GM23248 (cell line): ENCODE data around the gene SERPINE3. TPM values are rescaled to one million over a fixed set of nuclear protein-coding genes. Genes with fewer than 3 reads are reported as not detected.

Source experiments
- DNase-seq: peaks from one replicate; pipeline ENCODE4 v3.0.0-alpha.2; 2015
- H2AFZ ChIP-seq: fragments of 200-600 bp; sonication (generic); 2 replicates; pipeline ENCODE4 v1.6.1; 2016; ENCODE audit warnings: antibody characterized with exemption
- H3F3A ChIP-seq: fragments of 200-600 bp; sonication (generic); 2 replicates; pipeline ENCODE4 v1.6.1; 2016; ENCODE audit warnings: mild to moderate bottlenecking, antibody characterized with exemption, mixed run types; ENCODE audit not compliant: insufficient read depth
- H3K27ac ChIP-seq: fragments of 200-600 bp; sonication (generic); 2 replicates; pipeline ENCODE4 v1.5.1; 2016; ENCODE audit warnings: mild to moderate bottlenecking
- H3K27me3 ChIP-seq: fragments of 200-600 bp; sonication (generic); replicated peaks from 2 replicates; pipeline ENCODE4 v1.6.1; 2016; ENCODE audit warnings: mild to moderate bottlenecking; ENCODE audit not compliant: insufficient read depth
- H3K36me3 ChIP-seq: fragments of 200-600 bp; sonication (generic); 2 replicates; pipeline ENCODE4 v1.6.1; 2016; ENCODE audit warnings: low read depth, mild to moderate bottlenecking
- H3K4me1 ChIP-seq: fragments of 200-600 bp; sonication (generic); 2 replicates; pipeline ENCODE4 v1.6.1; 2016; ENCODE audit warnings: mild to moderate bottlenecking; ENCODE audit not compliant: insufficient read depth
- H3K4me2 ChIP-seq: fragments of 200-600 bp; sonication (generic); one replicate; pipeline ENCODE4 v1.6.1; 2016; ENCODE audit warnings: mild to moderate bottlenecking; ENCODE audit not compliant: unreplicated experiment
- H3K4me3 ChIP-seq: fragments of 200-600 bp; sonication (generic); 2 replicates; pipeline ENCODE4 v1.5.1; 2016; ENCODE audit warnings: mild to moderate bottlenecking
- H3K79me2 ChIP-seq: fragments of 200-600 bp; sonication (generic); 2 replicates; pipeline ENCODE4 v1.6.1; 2016; ENCODE audit warnings: mild to moderate bottlenecking; ENCODE audit not compliant: insufficient read depth
- H3K9ac ChIP-seq: fragments of 200-600 bp; sonication (generic); 2 replicates; pipeline ENCODE4 v1.6.1; 2016; ENCODE audit warnings: mild to moderate bottlenecking
- H3K9me2 ChIP-seq: fragments of 200-600 bp; sonication (generic); 2 replicates; pipeline ENCODE4 v1.6.1; 2016; ENCODE audit warnings: mixed run types, mild to moderate bottlenecking, moderate library complexity; ENCODE audit not compliant: insufficient read depth
- H3K9me3 ChIP-seq: fragments of 200-600 bp; sonication (generic); one replicate; pipeline ENCODE4 v1.6.1; 2017; ENCODE audit warnings: low read depth
- H4K20me1 ChIP-seq: fragments of 200-600 bp; sonication (generic); 2 replicates; pipeline ENCODE4 v1.6.0; 2016; ENCODE audit not compliant: insufficient read depth
- EZH2 ChIP-seq: fragments of 200-600 bp; sonication (generic); IDR thresholded peaks from 2 replicates; pipeline ENCODE4 v1.6.1; 2018; ENCODE audit warnings: antibody characterized with exemption, mild to moderate bottlenecking; ENCODE audit not compliant: insufficient read depth, poor library complexity, severe bottlenecking
- EZH2phosphoT487 ChIP-seq: fragments of 200-600 bp; sonication (generic); IDR thresholded peaks from 2 replicates; pipeline ENCODE4 v1.6.1; 2018; ENCODE audit warnings: antibody characterized with exemption, moderate library complexity, mild to moderate bottlenecking, low read depth; ENCODE audit not compliant: insufficient read depth
- WGBS, 2 experiments: methylation state at CpG; one replicate each; pipeline ENCODE4 v1.1.6; 2015 to 2017; ENCODE audit warnings: low lambda C conversion rate in 2 of 2, low coverage in 1 of 2; ENCODE audit errors: missing lambda C conversion rate in 2 of 2; 5-methylcytosine and 5-hydroxymethylcytosine counted together
- in situ Hi-C: fragments of 300-500 bp; cut with MboI; formaldehyde crosslinking; loops from 2 replicates; pipeline ENCODE4 v1.15.0; 2020
- polyA plus RNA-seq: library from polyadenylated mRNA; unstranded; fragments of >200 nt; fragmentation: Nextera tagmentation; extraction: Ambion mirVana; gene quantifications from 2 replicates; pipeline ENCODE4 v1.2.1, GENCODE V29; 2016
- total RNA-seq: library from RNA; depleted of rRNA; stranded (reverse); fragments of >200 nt; shearing (Covaris generic); gene quantifications from 2 replicates; pipeline ENCODE4 v1.2.3, GENCODE V29; 2014

The SERPINE3 gene
- total and polyA plus RNA-seq, 2 experiments from 2014 or later: 0.21 TPM; not detected in 1

DNA sequence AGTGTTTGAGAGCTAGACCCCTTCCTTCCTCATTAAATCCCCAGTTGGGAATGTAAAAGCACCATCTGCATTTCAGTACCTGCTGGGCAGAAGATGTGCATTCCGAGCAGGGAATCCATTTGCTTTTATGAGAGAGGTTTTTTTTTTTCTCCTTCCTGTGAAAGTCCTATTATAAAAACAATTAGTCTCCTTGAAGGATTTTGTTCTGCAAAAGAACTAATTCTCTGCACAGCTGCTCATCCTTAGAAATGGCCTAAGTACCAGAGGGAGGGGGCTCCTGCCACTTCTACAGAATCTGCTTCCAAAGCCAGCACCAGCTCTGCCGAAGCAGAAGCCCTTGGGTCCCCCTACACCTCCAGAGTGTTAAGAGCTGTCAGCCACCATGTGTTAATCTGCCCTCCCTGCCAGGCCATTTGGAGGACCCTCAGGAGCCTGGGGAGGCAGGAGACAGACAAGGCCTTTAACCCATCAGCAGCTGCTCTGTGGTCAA, 36.4 kb upstream of the SERPINE3 start:
- H3K36me3 ChIP-seq: no peaks in the 10 kb centered on the region
- H3K9me2 ChIP-seq: no peaks in the 10 kb centered on the region
- no peak overlapping the region for H3K4me3 ChIP-seq
- no peak overlapping the region for H3K27ac ChIP-seq
- no peak overlapping the region for H3K9ac ChIP-seq
- H3F3A ChIP-seq: no peaks in the 10 kb centered on the region
- 74 to 77% methylated on average over 2 of the region's 2 CpGs for WGBS, 2 experiments
- TF ChIP-seq EZH2 (no peak), EZH2phosphoT487 (no peak)
- no peaks in the 10 kb centered on the region for H3K4me1 ChIP-seq
- H3K9me3 ChIP-seq: no peaks in the 10 kb centered on the region
- no peaks in the 10 kb centered on the region for H4K20me1 ChIP-seq
- H2AFZ ChIP-seq: no peak overlapping the region
- H3K27me3 ChIP-seq: no peaks in the 10 kb centered on the region
- H3K4me2 ChIP-seq: no peak overlapping the region
- no peaks in the 10 kb centered on the region for H3K79me2 ChIP-seq
- DNase-seq: no peak
- in situ Hi-C loops: no loop called here

DNA sequence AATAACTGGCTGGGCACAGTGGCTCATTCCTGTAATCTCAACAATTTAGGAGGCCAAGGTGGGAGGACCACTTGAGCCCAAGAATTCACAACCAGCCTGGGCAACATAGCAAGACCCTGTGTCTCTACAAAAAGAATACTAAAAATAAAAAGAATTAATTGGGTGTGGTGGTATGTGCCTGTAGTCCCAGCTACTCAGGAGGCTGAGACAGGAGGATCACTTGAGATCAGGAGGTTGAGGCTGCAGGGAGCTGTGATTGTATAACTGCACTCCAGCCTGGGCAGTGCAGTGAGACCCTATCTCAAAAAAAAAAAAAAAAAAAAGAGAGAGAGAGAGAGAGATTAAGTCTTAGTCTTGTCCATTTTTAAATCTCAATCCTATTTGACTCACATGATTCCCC, 35.6 kb upstream of the SERPINE3 start:
- Histone ChIP-seq H3K4me2 (no peak overlapping the region), H2AFZ (no peak overlapping the region), H3F3A (no peaks in the 10 kb centered on the region), H3K79me2 (no peaks in the 10 kb centered on the region), H3K36me3 (no peaks in the 10 kb centered on the region), H3K27ac (no peak overlapping the region), H3K9me3 (no peaks in the 10 kb centered on the region), H3K9ac (no peak overlapping the region), H3K4me1 (no peaks in the 10 kb centered on the region), H4K20me1 (no peaks in the 10 kb centered on the region), H3K9me2 (no peaks in the 10 kb centered on the region), H3K4me3 (no peak overlapping the region), H3K27me3 (no peaks in the 10 kb centered on the region)
- in situ Hi-C loops: no loop called here
- TF ChIP-seq EZH2: no peak
- TF ChIP-seq EZH2phosphoT487: no peak
- DNase-seq: no peak

DNA sequence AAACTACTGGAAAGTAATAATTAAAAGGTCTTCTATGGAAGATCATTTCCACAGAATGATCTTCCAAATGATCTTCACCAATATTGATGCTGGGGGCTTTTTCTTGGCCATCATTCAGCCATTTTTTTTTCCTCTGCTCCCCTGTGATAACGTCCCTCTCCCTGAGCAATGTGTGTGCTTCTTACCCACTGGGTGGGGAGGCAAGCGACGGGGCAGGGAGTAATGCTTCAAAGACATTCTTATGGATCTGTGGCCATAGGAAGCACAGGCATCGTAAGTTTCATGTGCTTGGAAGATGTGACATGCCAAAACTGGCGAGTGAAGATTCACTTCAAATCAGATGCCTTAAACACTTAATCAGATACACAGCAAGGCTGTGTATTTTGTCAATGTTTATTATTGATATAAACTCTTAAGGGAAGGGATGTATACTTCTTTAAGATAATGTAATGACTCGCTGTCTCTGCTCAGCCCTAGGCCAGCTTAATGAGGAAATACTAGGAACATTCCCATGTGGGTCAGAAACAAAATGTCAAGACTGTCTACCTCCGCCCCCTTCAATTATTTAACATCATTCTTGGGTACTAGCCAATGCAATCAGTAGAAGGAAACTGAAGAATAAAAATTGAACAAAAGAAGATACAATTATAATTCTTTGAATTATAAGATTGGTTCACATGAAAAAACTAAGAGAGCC, 34.1 kb upstream of the SERPINE3 start:
- no peaks in the 10 kb centered on the region for H3K27me3 ChIP-seq
- DNase-seq: peak; percentile 23
- H3F3A ChIP-seq: no peaks in the 10 kb centered on the region
- H3K9me2 ChIP-seq: no peaks in the 10 kb centered on the region
- H3K79me2 ChIP-seq: no peaks in the 10 kb centered on the region
- no peaks in the 10 kb centered on the region for H3K36me3 ChIP-seq
- no peaks in the 10 kb centered on the region for H3K4me1 ChIP-seq
- in situ Hi-C loops: no loop called here
- H3K9me3 ChIP-seq: no peaks in the 10 kb centered on the region
- no peak overlapping the region for H2AFZ ChIP-seq
- H3K4me3 ChIP-seq: no peak overlapping the region
- no peak for TF ChIP-seq EZH2
- no peak for TF ChIP-seq EZH2phosphoT487
- H3K4me2 ChIP-seq: no peak overlapping the region
- 62 to 68% methylated on average over 7 of the region's 7 CpGs for WGBS, 2 experiments
- H3K9ac ChIP-seq: no peak overlapping the region
- H3K27ac ChIP-seq: no peak overlapping the region
- H4K20me1 ChIP-seq: no peaks in the 10 kb centered on the region

DNA sequence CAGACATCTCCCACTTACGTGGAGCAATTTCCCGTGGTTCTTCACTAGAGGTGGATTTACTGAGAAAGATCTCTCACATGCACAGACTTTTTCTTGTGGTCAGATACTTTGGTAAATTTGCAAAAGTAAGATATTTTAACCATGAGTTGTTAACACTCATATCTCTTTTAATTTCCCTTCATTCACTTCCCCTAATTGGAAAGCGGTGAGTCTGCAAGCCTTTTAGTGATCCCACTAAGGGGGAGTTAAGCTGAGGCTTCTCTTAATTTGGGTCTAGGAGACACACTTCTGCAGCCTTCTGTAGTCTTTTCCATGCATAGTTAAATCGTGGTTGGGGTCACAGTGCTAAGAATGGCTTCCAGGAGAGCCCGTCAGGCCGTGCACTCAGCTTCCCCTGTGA, 30.7 kb upstream of the SERPINE3 start:
- no peak overlapping the region for H3K4me3 ChIP-seq
- H3K36me3 ChIP-seq: no peaks in the 10 kb centered on the region
- H4K20me1 ChIP-seq: no peaks in the 10 kb centered on the region
- H3K27me3 ChIP-seq: 0 out of 2 replicates have a peak, but pooled peaks cover 15% of the 10 kb centered on the region
- H3K9me2 ChIP-seq: no peaks in the 10 kb centered on the region
- no peaks in the 10 kb centered on the region for H3K9me3 ChIP-seq
- H3F3A ChIP-seq: no peaks in the 10 kb centered on the region
- no peak overlapping the region for H3K9ac ChIP-seq
- H3K4me2 ChIP-seq: no peak overlapping the region
- H3K4me1 ChIP-seq: no peaks in the 10 kb centered on the region
- no peak for TF ChIP-seq EZH2phosphoT487
- no peaks in the 10 kb centered on the region for H3K79me2 ChIP-seq
- in situ Hi-C loops: no loop called here
- no peak overlapping the region for H2AFZ ChIP-seq
- WGBS, 2 experiments: 57 to 61% methylated on average over 6 of the region's 6 CpGs
- H3K27ac ChIP-seq: no peak overlapping the region
- no peak for DNase-seq
